Uterus (tissue), 2 donors: ENCODE data around the gene XYLT1.

ENCODE experiments used
- CTCF ChIP-seq, 4 experiments: fragments of 200-600 bp in 2 of 4; fragments of 450-650 bp in 2 of 4; sonication (generic) in 2 of 4; IDR thresholded peaks; one replicate each; pipeline ENCODE4 v1.5.1; 2016 to 2019; ENCODE audit warnings: antibody characterized with exemption in 4 of 4, mild to moderate bottlenecking in 2 of 4, moderate library complexity in 1 of 4
- POLR2A ChIP-seq, 2 donors: fragments of 450-650 bp; IDR thresholded peaks; one replicate each; pipeline ENCODE4 v1.6.1; 2016; ENCODE audit warnings: antibody characterized with exemption in 2 of 2, mild to moderate bottlenecking in 1 of 2, moderate library complexity in 1 of 2

GRCh38 chr16:17469741-17470181, 999 bp downstream of the XYLT1 start:
- TF ChIP-seq CTCF (IDR thresholded peaks at IDR 0.05): no peak
- no peak for TF ChIP-seq POLR2A (IDR thresholded peaks at IDR 0.05)
